GM12864 (cell line): ENCODE measurements around the gene TAF3.

Source experiments
- DNase-seq: peaks from one replicate; pipeline ENCODE4 v3.0.0-alpha.2; 2011; ENCODE audit warnings: low read depth
- H3K4me3 ChIP-seq: 2 replicates; pipeline ENCODE4 v1.5.1; 2011; ENCODE audit warnings: mild to moderate bottlenecking, low read depth, low read length, control low read depth
- CTCF ChIP-seq: IDR thresholded peaks from 2 replicates; pipeline ENCODE4 v1.5.1; 2011; ENCODE audit warnings: low read depth, mild to moderate bottlenecking, moderate library complexity, low read length, control low read depth, inconsistent platforms; ENCODE audit errors: missing control alignments

The TAF3 gene

DNA sequence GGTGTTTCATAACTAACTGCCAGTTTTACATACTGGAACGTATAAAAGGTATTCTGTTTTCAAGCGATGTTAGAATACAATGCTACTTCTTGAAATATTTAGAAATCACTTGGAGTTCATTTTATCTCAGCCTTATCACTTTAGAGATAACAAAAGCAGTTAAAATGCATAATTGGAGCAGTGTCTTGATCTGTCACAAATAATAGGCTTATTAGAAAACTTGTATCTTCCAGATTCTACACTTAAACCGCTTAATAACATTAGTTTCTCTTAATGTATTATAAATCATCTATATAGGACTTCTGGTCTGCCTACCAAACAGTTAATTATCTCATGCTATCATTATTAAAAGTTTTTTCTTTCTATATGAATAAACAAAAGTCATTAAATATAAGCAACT, 104.4 kb downstream of the TAF3 start:
- DNase-seq = no peak
- TF ChIP-seq CTCF = no peak

GRCh38 chr10:7928536-7928935, 110.2 kb downstream of the TAF3 start:
- H3K4me3 ChIP-seq = no peak overlapping the region
- DNase-seq = no peak
- no peak for TF ChIP-seq CTCF

More for the DNA sequence above, 104.4 kb downstream of the TAF3 start:
- no peak overlapping the region for H3K4me3 ChIP-seq

- no peak for TF ChIP-seq CTCF
- no peak overlapping the region for H3K4me3 ChIP-seq
- no peak for DNase-seq
Observed at GRCh38 chr10:7932301-7933036, 114.2 kb downstream of the TAF3 start.

- TF ChIP-seq CTCF = no peak
- no peak for DNase-seq
- no peak overlapping the region for H3K4me3 ChIP-seq
Observed at GRCh38 chr10:7933262-7933661, 115.0 kb downstream of the TAF3 start.

DNA sequence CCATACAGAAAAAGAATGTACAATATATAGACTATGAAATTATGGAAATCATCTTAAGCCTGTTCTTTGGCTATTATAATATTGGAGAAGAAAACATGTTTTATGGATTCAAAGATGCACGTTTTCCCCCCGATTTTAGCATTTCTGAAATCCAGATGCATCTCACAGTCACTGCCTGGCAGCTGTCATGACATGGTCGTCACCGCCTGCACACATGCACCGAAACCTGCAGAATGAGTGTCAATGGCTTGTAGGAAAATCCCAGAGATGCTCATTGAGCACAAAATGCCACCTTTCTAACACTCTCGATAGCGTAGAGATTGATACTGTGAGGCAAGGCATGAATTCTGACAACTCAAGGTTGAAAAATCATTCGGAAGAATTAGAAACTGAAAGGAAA, 115.5 kb downstream of the TAF3 start:
- no peak for TF ChIP-seq CTCF
- no peak for DNase-seq
- no peak overlapping the region for H3K4me3 ChIP-seq

- H3K4me3 ChIP-seq = no peak overlapping the region
- DNase-seq = no peak
- TF ChIP-seq CTCF = no peak
Observed at GRCh38 chr10:7937315-7937945, 119.1 kb downstream of the TAF3 start.

DNA sequence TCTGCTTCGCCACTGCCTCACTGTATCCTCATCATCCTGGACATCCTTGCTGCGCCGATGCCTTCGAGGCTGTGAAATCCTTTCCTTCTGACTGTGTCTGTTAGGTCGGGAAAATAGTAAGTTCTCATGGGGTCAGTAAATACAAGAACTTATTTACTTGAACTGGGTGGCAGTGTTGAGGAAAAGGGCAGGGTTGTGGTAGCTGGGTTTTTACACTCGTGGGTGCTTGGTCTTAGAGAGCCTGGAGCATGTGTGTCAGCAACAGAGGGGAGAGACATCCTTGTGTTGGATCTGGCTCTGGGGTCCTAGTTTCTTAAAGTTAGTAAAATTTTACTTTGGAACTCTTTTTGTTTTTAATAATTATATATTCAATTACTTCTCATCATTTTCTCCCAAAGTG, 123.3 kb downstream of the TAF3 start:
- TF ChIP-seq CTCF = no peak
- H3K4me3 ChIP-seq = no peak overlapping the region
- no peak for DNase-seq
